HCT116 (cell line): ENCODE data around the gene RAB9A. TPM values are rescaled to one million over a fixed set of nuclear protein-coding genes. Genes with fewer than 3 reads are reported as not detected.

Experiments
- ATAC-seq: fragments of 200-7000 bp; cut with Tn5 transposase; 2 replicates; pipeline ENCODE4 v1.9.1; 2020; ENCODE audit warnings: mild to moderate bottlenecking, moderate library complexity
- BruUV-seq: library from RNA; stranded (reverse); fragments of 400-500 nt; replicated peaks from 2 replicates; lab custom pipeline; 2021; lab: Mats Ljungman, UMichigan
- CTCF ChIA-PET: fragments of 300-600 bp; sonication (Branson Sonifier 250); formaldehyde crosslinking; loops from one replicate; lab custom pipeline; 2021; ENCODE audit warnings: antibody characterized with exemption; lab: Charles Lee
- POLR2A ChIA-PET: fragments of 300-600, 350-600 bp; sonication (Branson Sonifier 250); formaldehyde crosslinking; loops from one replicate; lab custom pipeline; 2021; ENCODE audit warnings: antibody characterized with exemption; lab: Charles Lee
- RAD21 ChIA-PET, 2 experiments: fragments of 300-600 bp; sonication (Branson Sonifier 250); formaldehyde crosslinking; loops; one replicate each; lab custom pipeline; 2023; ENCODE audit warnings: low total read pairs in 2 of 2; ENCODE audit not compliant: uncharacterized antibody in 2 of 2, unreplicated experiment in 2 of 2, low non-redundant PET in 1 of 2; lab: Charles Lee
- DNase-seq: peaks from one replicate; pipeline ENCODE4 v3.0.0-alpha.2; 2010; ENCODE audit warnings: low read depth, low spot score
- H2AFZ ChIP-seq: fragments of 200-600 bp; shearing (Covaris generic), sonication (generic); 2 replicates; pipeline ENCODE4 v1.6.1; 2017; ENCODE audit warnings: low read depth, mixed run types, mixed read lengths, antibody characterized with exemption, low read length; ENCODE audit not compliant: poor library complexity, severe bottlenecking
- H3K27ac ChIP-seq: 2 replicates; pipeline ENCODE4 v1.5.1; 2012; ENCODE audit warnings: low read depth, low read length
- H3K27me3 ChIP-seq: fragments of 200-600 bp; sonication (generic); 2 replicates; pipeline ENCODE4 v1.6.1; 2016; ENCODE audit warnings: mixed run types, low read length, mixed read lengths; ENCODE audit not compliant: insufficient read depth
- H3K36me3 ChIP-seq, 2 experiments: fragments of 200-500 bp in 1 of 2; fragments of 200-600 bp in 1 of 2; sonication (Bioruptor generic) in 1 of 2; sonication (generic) in 1 of 2; 2 replicates each; pipeline versions ENCODE4 v1.5.1 to v1.6.1; 2014 to 2016; ENCODE audit warnings: low read length in 2 of 2, inconsistent platforms in 1 of 2, mixed read lengths in 1 of 2, mixed run types in 1 of 2; ENCODE audit not compliant: insufficient read depth in 2 of 2, control insufficient read depth in 1 of 2
- H3K4me1 ChIP-seq, 2 experiments: fragments of 200-600 bp in 1 of 2; sonication (generic) in 1 of 2; 2 replicates each; pipeline versions ENCODE4 v1.5.1 to v1.6.1; 2012 to 2017; ENCODE audit warnings: low read length in 2 of 2, inconsistent platforms in 1 of 2, mild to moderate bottlenecking in 1 of 2, mixed read lengths in 1 of 2, mixed run types in 1 of 2, moderate library complexity in 1 of 2; ENCODE audit not compliant: insufficient read depth in 2 of 2, control insufficient read depth in 1 of 2
- H3K4me2 ChIP-seq: fragments of 200-600 bp; sonication (generic); 2 replicates; pipeline ENCODE4 v1.6.1; 2017; ENCODE audit warnings: mixed run types, low read length, mixed read lengths
- H3K4me3 ChIP-seq, 2 experiments: fragments of 200-600 bp in 1 of 2; sonication (generic) in 1 of 2; replicated peaks in 1 of 2; 2 replicates each; pipeline ENCODE4 v1.5.1; 2011 to 2016; ENCODE audit warnings: low read length in 2 of 2, control low read depth in 1 of 2, low read depth in 1 of 2, mild to moderate bottlenecking in 1 of 2, mixed read lengths in 1 of 2, mixed run types in 1 of 2
- H3K79me2 ChIP-seq: fragments of 200-600 bp; sonication (generic); 2 replicates; pipeline ENCODE4 v1.6.1; 2017; ENCODE audit warnings: mild to moderate bottlenecking, mixed run types, low read length, moderate library complexity, mixed read lengths; ENCODE audit not compliant: insufficient read depth
- H3K9ac ChIP-seq: fragments of 200-600 bp; sonication (generic); 2 replicates; pipeline ENCODE4 v1.6.1; 2016; ENCODE audit warnings: low read length, mixed read lengths
- H3K9me2 ChIP-seq: fragments of 200-600 bp; sonication (generic), shearing (Covaris generic); 2 replicates; pipeline ENCODE4 v1.6.1; 2017; ENCODE audit warnings: mixed run types, mild to moderate bottlenecking, moderate library complexity; ENCODE audit not compliant: insufficient read depth
- H3K9me3 ChIP-seq, 2 experiments: fragments of 200-500 bp in 1 of 2; fragments of 200-600 bp in 1 of 2; sonication (Bioruptor generic) in 1 of 2; sonication (generic) in 1 of 2; 2 replicates each; pipeline ENCODE4 v1.6.1; 2014 to 2017; ENCODE audit warnings: low read length in 2 of 2, mixed read lengths in 2 of 2, inconsistent platforms in 1 of 2, low read depth in 1 of 2, mild to moderate bottlenecking in 1 of 2, mixed run types in 1 of 2, moderate library complexity in 1 of 2; ENCODE audit not compliant: control insufficient read depth in 1 of 2, insufficient read depth in 1 of 2
- H4K20me1 ChIP-seq: fragments of 200-600 bp; sonication (generic), shearing (Covaris generic); 2 replicates; pipeline ENCODE4 v1.6.1; 2017; ENCODE audit warnings: mixed run types, mild to moderate bottlenecking, moderate library complexity; ENCODE audit not compliant: insufficient read depth
- ATF3 ChIP-seq: IDR thresholded peaks from 2 replicates; pipeline ENCODE4 v1.6.1; 2012
- CBX3 ChIP-seq: IDR thresholded peaks from 2 replicates; pipeline ENCODE4 v1.6.1; 2012; ENCODE audit warnings: low read depth
- CTCF ChIP-seq, 3 experiments: fragments of 200-600 bp in 1 of 3; sonication (generic) in 1 of 3; IDR thresholded peaks in 2 of 3; conservative IDR thresholded peaks in 1 of 3; 2 replicates each; pipeline ENCODE4 v1.5.1; 2012 to 2017; ENCODE audit warnings: low read depth in 2 of 3, low read length in 2 of 3, antibody characterized with exemption in 1 of 3, borderline replicate concordance in 1 of 3, control low read depth in 1 of 3, mild to moderate bottlenecking in 1 of 3, mixed read lengths in 1 of 3, mixed run types in 1 of 3, moderate library complexity in 1 of 3; ENCODE audit not compliant: insufficient read depth in 1 of 3
- EGR1 ChIP-seq: IDR thresholded peaks from 2 replicates; pipeline ENCODE4 v1.6.1; 2012; ENCODE audit warnings: low read depth
- EZH2phosphoT487 ChIP-seq: fragments of 200-600 bp; IDR thresholded peaks from 2 replicates; pipeline ENCODE4 v1.6.1; 2018; ENCODE audit warnings: antibody characterized with exemption, borderline replicate concordance
- FOSL1 ChIP-seq: IDR thresholded peaks from 2 replicates; pipeline ENCODE4 v1.6.1; 2012; ENCODE audit warnings: low read depth
- JUND ChIP-seq: IDR thresholded peaks from 2 replicates; pipeline ENCODE4 v1.6.1; 2012
- MAX ChIP-seq: IDR thresholded peaks from 2 replicates; pipeline ENCODE4 v1.6.1; 2012
- POLR2A ChIP-seq: IDR thresholded peaks from 2 replicates; pipeline ENCODE4 v1.7.0; 2011; ENCODE audit warnings: borderline replicate concordance; ENCODE audit not compliant: insufficient read depth, insufficient read length; ENCODE audit errors: extremely low read depth
- POLR2AphosphoS5 ChIP-seq: IDR thresholded peaks from 2 replicates; pipeline ENCODE4 v1.6.1; 2011; ENCODE audit warnings: mild to moderate bottlenecking, low read depth, low read length, moderate library complexity
- SIN3A ChIP-seq: IDR thresholded peaks from 2 replicates; pipeline ENCODE4 v1.6.1; 2012; ENCODE audit warnings: low read depth
- SP1 ChIP-seq: IDR thresholded peaks from 2 replicates; pipeline ENCODE4 v1.6.1; 2012; ENCODE audit warnings: low read depth
- YY1 ChIP-seq: IDR thresholded peaks from 2 replicates; pipeline ENCODE4 v1.6.1; 2011; ENCODE audit warnings: low read length, low read depth, moderate library complexity, mild to moderate bottlenecking; ENCODE audit not compliant: insufficient replicate concordance; ENCODE audit errors: extremely low read depth
- ZBTB33 ChIP-seq: IDR thresholded peaks from 2 replicates; pipeline ENCODE4 v1.6.1; 2011; ENCODE audit warnings: mild to moderate bottlenecking, low read length, moderate library complexity; ENCODE audit not compliant: insufficient replicate concordance; ENCODE audit errors: extremely low read depth
- ZNF274 ChIP-seq: fragments of 200-500 bp; sonication (Bioruptor generic); IDR thresholded peaks from 2 replicates; pipeline ENCODE4 v1.6.1; 2014; ENCODE audit warnings: mild to moderate bottlenecking, low read depth, low read length, inconsistent platforms
- intact Hi-C: fragments of 100-400 bp; cut with micrococcal nuclease; formaldehyde crosslinking; loops from 2 replicates; pipeline ENCODE4 v1.10.0; 2022
- total RNA-seq: library from RNA; stranded (reverse); gene quantifications from one replicate; pipeline ENCODE4 v1.2.1, GENCODE V29; 2021; ENCODE audit not compliant: unreplicated experiment

RAB9A gene
- total RNA-seq, 1 experiment from 2014 or later, result 23.9 TPM

GRCh38 chrX:13692771-13693231 is 3.9 kb downstream of the RAB9A start:
- ChIA-PET CTCF (interaction anchor here (1.7 kb wide), 1 partner anchor 186 kb away, joined by 5 read pairs; no protein-coding TSS in a partner anchor), POLR2A (no interaction called here), RAD21 (no interaction called here)
- Histone ChIP-seq H3K9ac (peak overlapping the region; percentile 34), H4K20me1 (0 out of 2 replicates have a peak, but pooled peaks cover 4% of the 10 kb centered on the region), H3K36me3 (no peaks in the 10 kb centered on the region), H2AFZ (no peak overlapping the region), H3K4me1 (peaks cover 40 to 56% of the 10 kb centered on the region in 2 experiments), H3K79me2 (peaks cover 85% of the 10 kb centered on the region), H3K27me3 (no peaks in the 10 kb centered on the region), H3K27ac (peak overlapping the region; percentile 73), H3K9me2 (no peaks in the 10 kb centered on the region), H3K9me3 (no peaks in the 10 kb centered on the region), H3K4me3 (peak overlapping the region in 1 of 2 experiments; percentile 31; a peak in 2 of 4 replicates), H3K4me2 (peak overlapping the region; percentile 87)
- DNase-seq (peak; percentile 31), ATAC-seq (peak; percentile 46)
- intact Hi-C loops, result loop anchor here (5.0 kb wide), 1 partner anchor 40 kb away; the partner anchor contains the start of genes OFD1 and TRAPPC2
- TF ChIP-seq ZNF274, result no peak
- no peak for TF ChIP-seq EGR1
- 0 out of 2 replicates have a peak, but pooled peaks have one; percentile 28 for TF ChIP-seq CBX3
- no peak for TF ChIP-seq POLR2A
- TF ChIP-seq SP1, result no peak
- TF ChIP-seq ZBTB33, result no peak
- no TSS peak for BruUV-seq

GRCh38 chrX:13693341-13693961 is 4.5 kb downstream of the RAB9A start:
- Histone ChIP-seq H3K36me3 (no peaks in the 10 kb centered on the region), H2AFZ (no peak overlapping the region), H3K79me2 (peaks cover 91% of the 10 kb centered on the region), H3K4me2 (peak overlapping the region; percentile 87), H3K27me3 (no peaks in the 10 kb centered on the region), H3K9ac (peak overlapping the region; percentile 34), H3K4me3 (peak overlapping the region in 1 of 2 experiments; percentile 31; a peak in 2 of 4 replicates), H3K4me1 (peaks cover 40 to 50% of the 10 kb centered on the region in 2 experiments), H3K27ac (peak overlapping the region; percentile 73), H3K9me2 (no peaks in the 10 kb centered on the region), H3K9me3 (no peaks in the 10 kb centered on the region), H4K20me1 (0 out of 2 replicates have a peak, but pooled peaks cover 4% of the 10 kb centered on the region)
- RAD21 ChIA-PET, result no interaction called here
- CTCF ChIA-PET, result no interaction called here
- intact Hi-C loops, result loop anchor here (5.0 kb wide), 1 partner anchor 39 kb away; the partner anchor contains the start of genes OFD1 and TRAPPC2
- no peak for ATAC-seq
- BruUV-seq, result no TSS peak
- POLR2A ChIA-PET, result no interaction called here
- no peak for DNase-seq
- TF ChIP-seq YY1 (no peak), POLR2AphosphoS5 (no peak), MAX (peak; percentile 10; the same call in 1 of the 2 replicates), FOSL1 (no peak), SP1 (no peak), JUND (0 out of 2 replicates have a peak, but pooled peaks have one; percentile 6), SIN3A (no peak), CTCF (IDR thresholded peaks at IDR 0.05 in 2 of 3, conservative IDR thresholded peaks at IDR 0.05 in 1 of 3; ENCODE audit: borderline replicate concordance in 1 of 3, insufficient read depth in 1 of 3, low read depth in 2 of 3, low read length in 2 of 3) (no peak), ATF3 (no peak), EZH2phosphoT487 (no peak)
